ENCODE data around the gene JMJD8.

The JMJD8 gene

GRCh38 chr16:687499-687898, 3.4 kb upstream of the JMJD8 start:
- DNase-seq: no peak

- DNase-seq: no peak
These were observed 2.5 kb upstream of the JMJD8 start for GRCh38 chr16:686459-687260.

- no peak for DNase-seq
These were observed 1.8 kb upstream of the JMJD8 start for GRCh38 chr16:685967-686366.

GRCh38 chr16:684961-685696, 995 bp upstream of the JMJD8 start:
- no peak for DNase-seq

GRCh38 chr16:683396-684070, 601 bp downstream of the JMJD8 start:
- no peak for DNase-seq

GRCh38 chr16:682493-683395, 1.4 kb downstream of the JMJD8 start:
- no peak for DNase-seq

GRCh38 chr16:681746-682427, 2.2 kb downstream of the JMJD8 start:
- DNase-seq: no peak

- DNase-seq: no peak
These were observed 3.0 kb downstream of the JMJD8 start for GRCh38 chr16:680967-681745.

GRCh38 chr16:680625-680945, 3.5 kb downstream of the JMJD8 start:
- DNase-seq: no peak

- peak; percentile 82 for DNase-seq
These were observed 4.1 kb downstream of the JMJD8 start, which contains the start of gene STUB1 for GRCh38 chr16:679814-680624. TSS of gene STUB1 (plus strand) at chr16:680410. CDS start at chr16:680526, 116 bp downstream.

- DNase-seq: no peak
These were observed 5.0 kb downstream of the JMJD8 start for GRCh38 chr16:678858-679813.

GRCh38 chr16:678209-678857, 5.8 kb downstream of the JMJD8 start:
- no peak for DNase-seq

- DNase-seq: no peak
These were observed 6.6 kb downstream of the JMJD8 start for GRCh38 chr16:677316-678190.

GRCh38 chr16:676913-677312, 7.2 kb downstream of the JMJD8 start:
- no peak for DNase-seq

GRCh38 chr16:676565-676902, 7.6 kb downstream of the JMJD8 start:
- no peak for DNase-seq

- DNase-seq: no peak
These were observed 8.1 kb downstream of the JMJD8 start for GRCh38 chr16:675884-676564.
